H1 (cell line): ENCODE measurements around the gene SSBP3. TPM values are rescaled to one million over a fixed set of nuclear protein-coding genes. Genes with fewer than 3 reads are reported as not detected.
A peak's percentile ranks its signal among the peaks of the same experiment; 100 is the strongest.

Experiments used
- CTCF ChIA-PET: fragments of 300-600 bp; sonication (Branson Sonifier 250); formaldehyde crosslinking; loops from one replicate; lab custom pipeline; 2021; ENCODE audit not compliant: partially characterized antibody; lab: Charles Lee
- POLR2A ChIA-PET: fragments of 300-600 bp; sonication (Branson Sonifier 250); formaldehyde crosslinking; loops from one replicate; lab custom pipeline; 2021; ENCODE audit warnings: inconsistent platforms; ENCODE audit not compliant: partially characterized antibody; lab: Charles Lee
- DNase-seq, 2 experiments: peaks; one replicate each; pipeline versions ENCODE4 v3.0.0 to v3.0.0-alpha.2; 2010 to 2022; ENCODE audit warnings: low spot score in 2 of 2, low read depth in 1 of 2, mixed read lengths in 1 of 2
- FAIRE-seq: peaks from 2 replicates; lab custom pipeline; 2011; peaks lifted over from hg19 to GRCh38; lab: Jason Lieb, UNC
- H2AFZ ChIP-seq: 2 replicates; pipeline ENCODE4 v1.8.1; 2012; ENCODE audit warnings: low read length, inconsistent platforms
- H2AK5ac ChIP-seq: 2 replicates; pipeline ENCODE4 v1.6.1; 2013; ENCODE audit warnings: low read depth, low read length
- H2BK120ac ChIP-seq: replicated peaks from 2 replicates; pipeline ENCODE3; 2013; ENCODE audit warnings: low read depth, low read length, inconsistent platforms
- H2BK12ac ChIP-seq: 2 replicates; pipeline ENCODE4 v1.6.1; 2013; ENCODE audit warnings: low read depth, low read length
- H2BK15ac ChIP-seq: 2 replicates; pipeline ENCODE4 v1.6.1; 2013; ENCODE audit warnings: low read length
- H2BK20ac ChIP-seq: 2 replicates; pipeline ENCODE4 v1.6.1; 2013; ENCODE audit warnings: low read length
- H2BK5ac ChIP-seq: 2 replicates; pipeline ENCODE4 v1.6.1; 2013; ENCODE audit warnings: low read depth, low read length
- H3K14ac ChIP-seq: 2 replicates; pipeline ENCODE4 v1.6.1; 2013; ENCODE audit warnings: inconsistent platforms; ENCODE audit not compliant: insufficient read length
- H3K18ac ChIP-seq: 2 replicates; pipeline ENCODE4 v1.6.1; 2013; ENCODE audit warnings: low read length; ENCODE audit errors: extremely low read depth
- H3K23ac ChIP-seq: 2 replicates; pipeline ENCODE4 v1.6.1; 2013; ENCODE audit warnings: inconsistent platforms; ENCODE audit not compliant: insufficient read length
- H3K23me2 ChIP-seq: 2 replicates; pipeline ENCODE4 v1.6.1; 2013; ENCODE audit warnings: low read depth, low read length
- H3K27ac ChIP-seq: 2 replicates; pipeline ENCODE4 v1.6.1; 2011; ENCODE audit warnings: low read depth, low read length, inconsistent platforms
- H3K27me3 ChIP-seq, 4 experiments: replicated peaks in 1 of 4; 1 replicate in 1 of 4; 2 replicates in 3 of 4; pipeline versions ENCODE4 v1.6.1 to v1.8.1; 2011 to 2013; ENCODE audit warnings: low read length in 3 of 4, mild to moderate bottlenecking in 3 of 4, inconsistent platforms in 2 of 4, mixed read lengths in 2 of 4, moderate library complexity in 1 of 4; ENCODE audit not compliant: control insufficient read depth in 3 of 4, insufficient read depth in 3 of 4; ENCODE audit errors: extremely low read depth in 1 of 4
- H3K36me3 ChIP-seq, 4 experiments: 2 replicates each; pipeline versions ENCODE4 v1.6.1 to v1.8.1; 2011 to 2013; ENCODE audit warnings: mild to moderate bottlenecking in 4 of 4, low read length in 3 of 4, moderate library complexity in 2 of 4, control low read depth in 1 of 4, inconsistent platforms in 1 of 4; ENCODE audit not compliant: insufficient read depth in 4 of 4, control insufficient read depth in 2 of 4
- H3K4ac ChIP-seq: replicated peaks from 2 replicates; pipeline ENCODE3; 2013; ENCODE audit warnings: low read length, low read depth, mixed read lengths, inconsistent platforms; ENCODE audit not compliant: insufficient read length
- H3K4me1 ChIP-seq, 4 experiments: replicated peaks in 1 of 4; 1 replicate in 1 of 4; 2 replicates in 3 of 4; pipeline versions ENCODE4 v1.6.1 to v1.8.1; 2011 to 2013; ENCODE audit warnings: low read length in 3 of 4, inconsistent platforms in 2 of 4, mixed read lengths in 1 of 4; ENCODE audit not compliant: insufficient read depth in 4 of 4, control insufficient read depth in 3 of 4
- H3K4me2 ChIP-seq, 2 experiments: 2 replicates each; pipeline versions ENCODE4 v1.6.1 to v1.8.1; 2011 to 2013; ENCODE audit warnings: low read depth in 2 of 2, low read length in 2 of 2, control low read depth in 1 of 2, inconsistent platforms in 1 of 2, mild to moderate bottlenecking in 1 of 2; ENCODE audit not compliant: insufficient read depth in 1 of 2
- H3K4me3 ChIP-seq, 4 experiments: fragments of 200-600, 300-600 bp in 1 of 4; sonication (generic), shearing (Covaris generic), sonication (Bioruptor Twin) in 1 of 4; 2 replicates each; pipeline versions ENCODE4 v1.5.1 to v1.8.1; 2011 to 2016; ENCODE audit warnings: low read length in 4 of 4, low read depth in 3 of 4, control low read depth in 2 of 4, inconsistent platforms in 2 of 4, mild to moderate bottlenecking in 2 of 4, mixed read lengths in 1 of 4, moderate library complexity in 1 of 4; ENCODE audit not compliant: insufficient read depth in 2 of 4; ENCODE audit errors: extremely low read depth in 1 of 4
- H3K56ac ChIP-seq: replicated peaks from 2 replicates; pipeline ENCODE3; 2013; ENCODE audit warnings: low read depth, mild to moderate bottlenecking, mixed read lengths, low read length, inconsistent platforms; ENCODE audit not compliant: insufficient read length
- H3K79me1 ChIP-seq: 2 replicates; pipeline ENCODE4 v1.6.1; 2013; ENCODE audit warnings: low read depth, low read length, control low read depth
- H3K79me2 ChIP-seq, 2 experiments: 2 replicates each; pipeline versions ENCODE4 v1.6.1 to v1.8.1; 2012 to 2013; ENCODE audit warnings: low read length in 2 of 2, mild to moderate bottlenecking in 2 of 2, inconsistent platforms in 1 of 2; ENCODE audit not compliant: insufficient read depth in 2 of 2, control insufficient read depth in 1 of 2
- H3K9ac ChIP-seq, 4 experiments: replicated peaks in 1 of 4; 1 replicate in 1 of 4; 2 replicates in 3 of 4; pipeline versions ENCODE4 v1.6.1 to v1.8.1; 2011 to 2013; ENCODE audit warnings: low read depth in 3 of 4, low read length in 3 of 4, control low read depth in 2 of 4, mild to moderate bottlenecking in 2 of 4, moderate library complexity in 2 of 4, inconsistent platforms in 1 of 4; ENCODE audit errors: extremely low read depth in 1 of 4
- H3K9me3 ChIP-seq, 2 experiments: 2 replicates each; pipeline versions ENCODE4 v1.6.1 to v1.8.1; 2012 to 2013; ENCODE audit warnings: mild to moderate bottlenecking in 2 of 2, moderate library complexity in 2 of 2, control low read depth in 1 of 2, inconsistent platforms in 1 of 2, low read depth in 1 of 2, low read length in 1 of 2, mixed read lengths in 1 of 2; ENCODE audit not compliant: insufficient read depth in 2 of 2
- H4K20me1 ChIP-seq, 2 experiments: replicated peaks in 1 of 2; 2 replicates each; pipeline versions ENCODE3 to v1.8.1; 2011 to 2013; ENCODE audit warnings: inconsistent platforms in 2 of 2, low read length in 2 of 2, mild to moderate bottlenecking in 1 of 2; ENCODE audit not compliant: insufficient read depth in 2 of 2, control insufficient read depth in 1 of 2
- H4K5ac ChIP-seq: 2 replicates; pipeline ENCODE4 v1.6.1; 2013; ENCODE audit warnings: low read length, low read depth, mixed read lengths, inconsistent platforms; ENCODE audit not compliant: insufficient read length
- H4K8ac ChIP-seq: 2 replicates; pipeline ENCODE4 v1.8.0; 2013; ENCODE audit warnings: mild to moderate bottlenecking, moderate library complexity, low read length, inconsistent platforms; ENCODE audit not compliant: insufficient read depth; ENCODE audit errors: extremely low read depth
- H4K91ac ChIP-seq: replicated peaks from 2 replicates; pipeline ENCODE3; 2013; ENCODE audit warnings: low read length, mixed read lengths, inconsistent platforms; ENCODE audit not compliant: insufficient read length
- NANOG ChIP-seq: IDR thresholded peaks from 2 replicates; pipeline ENCODE4 v1.6.1; 2011; ENCODE audit warnings: low read length, low read depth, mild to moderate bottlenecking, inconsistent platforms; ENCODE audit not compliant: insufficient read depth, poor library complexity, severe bottlenecking
- POLR2AphosphoS5 ChIP-seq: IDR thresholded peaks from 2 replicates; pipeline ENCODE4 v1.6.1; 2011; ENCODE audit warnings: low read depth, low read length
- SIX5 ChIP-seq: IDR thresholded peaks from 2 replicates; pipeline ENCODE4 v1.6.1; 2011; ENCODE audit warnings: mild to moderate bottlenecking, low read depth, low read length
- WGBS, 2 experiments: shearing (Covaris generic) in 1 of 2; methylation state at CpG; one replicate each; pipeline versions ENCODE4 v1.1.6 to v1.1.7; 2013 to 2015; ENCODE audit warnings: low lambda C conversion rate in 2 of 2, mixed read lengths in 2 of 2, inconsistent platforms in 1 of 2, low coverage in 1 of 2, missing lambda C conversion rate in 1 of 2; ENCODE audit not compliant: insufficient replicate concordance in 2 of 2, insufficient coverage in 1 of 2, insufficient read length in 1 of 2; ENCODE audit errors: extremely low coverage in 1 of 2, missing lambda C conversion rate in 1 of 2; 5-methylcytosine and 5-hydroxymethylcytosine counted together
- polyA plus RNA-seq, 7 experiments: library from polyadenylated mRNA; depleted of rRNA in 3 of 7; stranded (reverse) in 5 of 7; unstranded in 2 of 7; fragments of >200 nt in 5 of 7; fragments of 200-250 nt in 2 of 7; gene quantifications; 1 replicate in 5 of 7; 2 replicates in 1 of 7; 4 replicates in 1 of 7; pipeline versions ENCODE4 v1.2.1 to v1.2.3, GENCODE V29; 2011 to 2013; ENCODE audit warnings: missing spikeins in 2 of 7, mixed read lengths in 2 of 7
- total RNA-seq: library from RNA; stranded (reverse); fragmentation: NEBNext Ultra II Directional; extraction: Animal tissue kit (Norgen Biotek cat#: 25700); gene quantifications from 2 replicates; pipeline ENCODE4 v1.2.1, GENCODE V29; 2021

Gene SSBP3
- total and polyA plus RNA-seq, 2 of the 8 experiments (the other 6 are each of a cell fraction or from before 2014, with no cell fraction given) = 99.7 to 133 TPM

DNA sequence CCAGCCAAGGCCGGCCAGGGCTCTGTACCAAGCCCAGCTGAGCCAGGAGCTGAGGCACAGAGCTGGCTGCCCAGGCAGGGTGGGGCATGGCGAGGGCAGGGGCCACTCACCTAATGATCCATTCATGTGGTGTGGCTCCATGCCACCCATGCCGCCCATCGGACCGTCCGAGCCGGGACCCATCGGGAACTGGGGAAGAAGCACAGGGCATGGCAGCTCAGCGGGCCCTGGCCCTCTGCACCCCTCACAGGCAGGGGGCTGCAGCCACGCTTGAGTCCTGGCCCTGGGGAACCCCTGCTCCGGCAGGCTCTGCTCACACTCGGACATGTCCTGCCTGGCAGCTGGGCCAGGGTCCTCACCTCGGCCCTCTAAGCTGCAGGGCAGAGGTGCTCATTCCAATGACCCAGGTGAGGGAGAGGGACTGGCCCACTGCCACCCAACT, 177.5 kb downstream of the SSBP3 start:
- no peak for DNase-seq
- no peak overlapping the region for H2AK5ac ChIP-seq
- CTCF ChIA-PET = interaction anchor here (0.6 to 3.0 kb wide), 17 partner anchors 9 to 271 kb away, joined by 3 to 10 read pairs (median 4); partner anchors contain the start of genes CYB5RL and MRPL37

More for the DNA sequence above, 177.5 kb downstream of the SSBP3 start:
- 87% methylated on average over 13 of the region's 13 CpGs; no CpG with 5 or more reads in 1 of the 2 experiments for WGBS, 2 experiments
- Histone ChIP-seq H3K4me3 (no peak overlapping the region), H3K18ac (no peak overlapping the region), H3K9ac (no peak overlapping the region), H3K23me2 (no peaks in the 10 kb centered on the region), H2BK15ac (no peak overlapping the region), H4K20me1 (peaks cover 0 to 9% of the 10 kb centered on the region in 2 experiments), H3K27me3 (no peaks in the 10 kb centered on the region), H3K56ac (no peak overlapping the region), H3K9me3 (no peaks in the 10 kb centered on the region; a peak in 1 of 4 replicates), H3K14ac (no peak overlapping the region), H3K4ac (no peak overlapping the region), H4K5ac (no peak overlapping the region), H4K91ac (no peak overlapping the region), H2BK5ac (no peak overlapping the region; the same call in 1 of the 2 replicates), H2BK120ac (no peak overlapping the region), H2BK20ac (no peak overlapping the region), H3K79me1 (no peaks in the 10 kb centered on the region; the same call in 1 of the 2 replicates), H3K36me3 (peaks cover 0 to 8% (median 2%) of the 10 kb centered on the region in 4 experiments; a peak in 2 of 8 replicates), H3K4me2 (no peak overlapping the region), H2AFZ (no peak overlapping the region), H3K27ac (no peak overlapping the region), H3K79me2 (no peaks in the 10 kb centered on the region), H3K23ac (no peak overlapping the region), H2BK12ac (no peak overlapping the region), H4K8ac (peak overlapping the region; percentile 57; the same call in 1 of the 2 replicates), H3K4me1 (peaks cover 0 to 9% (median 4%) of the 10 kb centered on the region in 4 experiments; a peak in 3 of 7 replicates)
- POLR2A ChIA-PET = interaction anchor here (1.1 to 5.3 kb wide), 2 partner anchors 28 to 83 kb away, joined by 3 to 20 read pairs; partner anchors contain the start of genes CYB5RL and MRPL37
- no peak for FAIRE-seq
- TF ChIP-seq NANOG = no peak
- peak; percentile 23; the same call in 1 of the 2 replicates for TF ChIP-seq POLR2AphosphoS5
- no peak for TF ChIP-seq SIX5
